ENCODE measurements around the gene ANKRD62.
A peak's percentile ranks its signal among the peaks of the same experiment; 100 is the strongest.
"Not testable (repeated sequence)": the region's sequence is repeated elsewhere in the genome, so short reads cannot be mapped to it uniquely, and the experiment has no call there.

The ANKRD62 gene

DNA sequence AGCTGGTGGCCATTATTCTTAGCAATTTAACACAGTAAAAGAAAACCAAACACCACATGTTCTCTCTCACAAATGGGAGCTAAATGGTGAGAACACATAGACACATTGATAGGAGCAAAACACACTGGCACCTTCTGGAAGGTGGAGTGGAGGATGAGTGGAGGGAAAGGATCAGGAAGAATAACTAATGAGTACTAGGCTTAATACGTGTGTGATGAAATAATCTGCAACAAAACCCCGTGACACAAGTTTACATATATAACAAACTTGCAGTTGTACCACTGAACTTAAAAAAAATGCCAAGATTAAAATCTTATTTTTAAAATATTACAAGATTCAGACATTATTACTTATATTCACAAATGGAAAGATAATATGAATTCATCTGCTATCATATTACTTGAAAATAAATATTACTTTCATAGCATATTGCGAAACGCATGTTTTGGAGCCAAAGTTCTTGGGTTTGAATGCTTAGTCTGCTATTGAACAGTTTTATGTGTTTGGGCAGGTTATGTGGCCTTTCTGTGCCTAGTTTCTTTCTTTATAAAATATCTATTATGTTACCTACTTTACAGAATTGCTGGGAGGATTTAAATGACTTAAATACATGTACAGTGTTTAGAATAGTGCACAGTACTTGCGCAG is 20.5 kb downstream of the ANKRD62 start:
- Histone ChIP-seq H3K4me2 (ENCODE audit: insufficient read depth, low read length) (no peak overlapping the region), H3K4me3 (ENCODE audit: low read depth in 1 of 2, low read length in 2 of 2) (no peak overlapping the region), H2AFZ (ENCODE audit: low read depth, low read length) (no peak overlapping the region), H3K36me3 (ENCODE audit: insufficient read depth, low read length) (no peaks in the 10 kb centered on the region), H3K9ac (ENCODE audit: low read depth, low read length) (no peak overlapping the region), H3K27ac (ENCODE audit: low read length) (no peak overlapping the region), H3K79me2 (ENCODE audit: insufficient read depth, low read length) (no peaks in the 10 kb centered on the region), H4K20me1 (ENCODE audit: insufficient read depth, low read length) (no peaks in the 10 kb centered on the region), H3K27me3 (ENCODE audit: insufficient read depth, low read length, poor library complexity) (peaks cover 8% of the 10 kb centered on the region), H3K4me1 (ENCODE audit: insufficient read depth, low read length) (no peaks in the 10 kb centered on the region), H3K9me3 (ENCODE audit: insufficient read depth, low read length, severe bottlenecking) (no peaks in the 10 kb centered on the region)
- ATAC-seq (ENCODE audit: insufficient read depth, low read depth) = no peak
- no peak for DNase-seq
- TF ChIP-seq, protein P1, sequence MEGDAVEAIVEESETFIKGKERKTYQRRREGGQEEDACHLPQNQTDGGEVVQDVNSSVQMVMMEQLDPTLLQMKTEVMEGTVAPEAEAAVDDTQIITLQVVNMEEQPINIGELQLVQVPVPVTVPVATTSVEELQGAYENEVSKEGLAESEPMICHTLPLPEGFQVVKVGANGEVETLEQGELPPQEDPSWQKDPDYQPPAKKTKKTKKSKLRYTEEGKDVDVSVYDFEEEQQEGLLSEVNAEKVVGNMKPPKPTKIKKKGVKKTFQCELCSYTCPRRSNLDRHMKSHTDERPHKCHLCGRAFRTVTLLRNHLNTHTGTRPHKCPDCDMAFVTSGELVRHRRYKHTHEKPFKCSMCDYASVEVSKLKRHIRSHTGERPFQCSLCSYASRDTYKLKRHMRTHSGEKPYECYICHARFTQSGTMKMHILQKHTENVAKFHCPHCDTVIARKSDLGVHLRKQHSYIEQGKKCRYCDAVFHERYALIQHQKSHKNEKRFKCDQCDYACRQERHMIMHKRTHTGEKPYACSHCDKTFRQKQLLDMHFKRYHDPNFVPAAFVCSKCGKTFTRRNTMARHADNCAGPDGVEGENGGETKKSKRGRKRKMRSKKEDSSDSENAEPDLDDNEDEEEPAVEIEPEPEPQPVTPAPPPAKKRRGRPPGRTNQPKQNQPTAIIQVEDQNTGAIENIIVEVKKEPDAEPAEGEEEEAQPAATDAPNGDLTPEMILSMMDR (IDR thresholded peaks at IDR 0.05; ENCODE audit: borderline replicate concordance, extremely low read depth, low read length, poor library complexity, severe bottlenecking) = no peak
- TF ChIP-seq EZH2 (IDR thresholded peaks at IDR 0.05; ENCODE audit: borderline replicate concordance, low read depth, low read length, severe bottlenecking) = no peak

DNA sequence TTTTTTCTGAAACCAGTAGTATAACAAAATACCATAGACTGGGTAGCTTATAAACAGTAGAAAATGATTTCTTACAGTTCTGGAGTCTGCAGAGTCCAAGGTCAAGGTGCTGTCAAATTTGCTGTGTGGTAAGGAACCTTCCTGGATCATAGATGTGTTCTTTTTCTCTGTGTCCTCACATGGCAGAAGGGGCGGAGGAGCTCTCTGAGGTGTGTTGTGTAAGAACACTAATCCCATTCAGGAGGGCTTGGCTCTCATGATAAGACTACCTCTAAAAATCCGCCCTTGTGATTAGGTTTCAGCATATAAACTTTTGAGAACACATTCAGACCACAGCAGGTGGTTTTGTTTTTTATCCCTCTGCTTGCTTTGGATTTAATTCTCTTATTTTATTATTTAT is 25.7 kb downstream of the ANKRD62 start:
- H2AFZ ChIP-seq (ENCODE audit: low read depth, low read length) = no peak overlapping the region
- ATAC-seq (ENCODE audit: insufficient read depth, low read depth) = no peak
- H3K9ac ChIP-seq (ENCODE audit: low read depth, low read length) = no peak overlapping the region
- peaks cover 8% of the 10 kb centered on the region for H3K27me3 ChIP-seq (ENCODE audit: insufficient read depth, low read length, poor library complexity)
- DNase-seq = no peak
- no peaks in the 10 kb centered on the region for H4K20me1 ChIP-seq (ENCODE audit: insufficient read depth, low read length)
- no peaks in the 10 kb centered on the region for H3K36me3 ChIP-seq (ENCODE audit: insufficient read depth, low read length)
- H3K79me2 ChIP-seq (ENCODE audit: insufficient read depth, low read length) = no peaks in the 10 kb centered on the region
- H3K27ac ChIP-seq (ENCODE audit: low read length) = no peak overlapping the region
- H3K4me3 ChIP-seq (ENCODE audit: low read depth in 1 of 2, low read length in 2 of 2) = no peak overlapping the region
- H3K4me1 ChIP-seq (ENCODE audit: insufficient read depth, low read length) = no peaks in the 10 kb centered on the region
- TF ChIP-seq EZH2 (IDR thresholded peaks at IDR 0.05; ENCODE audit: borderline replicate concordance, low read depth, low read length, severe bottlenecking) = no peak
- TF ChIP-seq, protein P1 (IDR thresholded peaks at IDR 0.05; ENCODE audit: borderline replicate concordance, extremely low read depth, low read length, poor library complexity, severe bottlenecking) = no peak
- no peak overlapping the region for H3K4me2 ChIP-seq (ENCODE audit: insufficient read depth, low read length)
- no peaks in the 10 kb centered on the region for H3K9me3 ChIP-seq (ENCODE audit: insufficient read depth, low read length, severe bottlenecking)

DNA sequence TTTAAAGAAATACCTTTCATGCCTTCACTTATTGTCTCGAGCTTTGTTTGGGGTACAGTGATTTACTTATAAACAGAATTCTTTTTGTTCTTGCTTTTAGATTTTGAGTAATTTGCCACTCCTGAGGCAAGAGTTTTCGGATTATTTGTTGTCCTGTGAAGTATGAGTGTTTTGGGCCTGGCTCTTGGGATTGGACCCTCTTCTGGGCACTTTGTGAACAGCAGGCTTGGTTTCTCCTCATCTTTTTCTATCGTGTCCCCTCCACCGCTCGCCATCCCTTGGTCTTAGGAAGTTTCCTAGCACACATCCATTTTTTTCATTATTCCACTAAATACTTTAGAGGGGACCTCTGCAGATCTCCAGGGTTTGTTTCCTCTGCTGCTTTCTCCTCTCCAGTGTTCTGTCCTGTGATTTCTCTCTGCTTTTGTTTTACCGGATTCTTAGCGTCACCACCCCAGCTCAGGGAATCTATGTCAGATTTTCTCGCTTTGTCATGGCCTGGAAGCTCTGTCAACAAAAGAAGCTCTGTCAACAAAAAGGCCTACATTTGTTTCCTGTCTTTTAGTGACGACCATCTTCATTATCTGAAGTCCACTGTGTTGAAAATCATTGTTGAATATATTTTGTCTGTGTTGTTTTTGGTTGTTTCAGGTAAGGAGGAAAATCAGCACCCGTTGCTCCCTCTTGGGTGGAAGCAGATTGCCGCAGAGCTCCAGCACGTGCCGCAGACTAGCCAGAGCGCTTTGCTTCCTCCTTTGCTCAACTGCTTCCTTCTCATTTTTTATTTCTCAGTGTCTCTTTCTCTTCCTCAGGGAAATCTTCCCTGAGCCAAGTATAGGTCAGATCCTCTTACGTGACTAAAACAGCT is 27.8 kb downstream of the ANKRD62 start:
- Histone ChIP-seq H2AFZ (ENCODE audit: low read depth, low read length) (no peak overlapping the region), H3K9ac (ENCODE audit: low read depth, low read length) (no peak overlapping the region), H3K4me2 (ENCODE audit: insufficient read depth, low read length) (no peak overlapping the region), H3K4me3 (ENCODE audit: low read depth in 1 of 2, low read length in 2 of 2) (no peak overlapping the region), H4K20me1 (ENCODE audit: insufficient read depth, low read length) (no peaks in the 10 kb centered on the region), H3K27me3 (ENCODE audit: insufficient read depth, low read length, poor library complexity) (peaks cover 2% of the 10 kb centered on the region), H3K9me3 (ENCODE audit: insufficient read depth, low read length, severe bottlenecking) (no peaks in the 10 kb centered on the region), H3K27ac (ENCODE audit: low read length) (no peak overlapping the region), H3K4me1 (ENCODE audit: insufficient read depth, low read length) (no peaks in the 10 kb centered on the region), H3K79me2 (ENCODE audit: insufficient read depth, low read length) (no peaks in the 10 kb centered on the region), H3K36me3 (ENCODE audit: insufficient read depth, low read length) (no peaks in the 10 kb centered on the region)
- ATAC-seq (ENCODE audit: insufficient read depth, low read depth) (no peak), DNase-seq (no peak)
- TF ChIP-seq EZH2 (IDR thresholded peaks at IDR 0.05; ENCODE audit: borderline replicate concordance, low read depth, low read length, severe bottlenecking) = no peak
- TF ChIP-seq, protein P1 (IDR thresholded peaks at IDR 0.05; ENCODE audit: borderline replicate concordance, extremely low read depth, low read length, poor library complexity, severe bottlenecking) = peak; percentile 20

DNA sequence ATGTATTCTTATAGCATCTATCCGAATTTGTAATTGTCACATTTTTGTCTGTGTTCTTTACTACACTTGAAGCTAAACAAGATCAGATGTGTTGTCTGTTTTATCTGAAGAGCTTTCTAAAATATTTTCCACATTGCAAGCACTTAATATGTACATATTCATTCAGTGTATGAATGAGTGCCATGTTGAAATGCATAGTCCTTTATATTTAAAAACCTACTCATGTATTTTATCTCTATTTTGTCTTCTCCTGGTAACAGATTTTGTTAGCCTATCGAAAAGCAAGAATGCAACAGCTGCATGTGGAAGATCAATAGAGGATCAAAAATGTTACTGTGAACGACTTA is 28.4 kb downstream of the ANKRD62 start:
- H4K20me1 ChIP-seq (ENCODE audit: insufficient read depth, low read length); ATAC-seq (ENCODE audit: insufficient read depth, low read depth); H3K79me2 ChIP-seq (ENCODE audit: insufficient read depth, low read length); H3K36me3 ChIP-seq (ENCODE audit: insufficient read depth, low read length); H3K27ac ChIP-seq (ENCODE audit: low read length); H3K4me2 ChIP-seq (ENCODE audit: insufficient read depth, low read length); H3K9ac ChIP-seq (ENCODE audit: low read depth, low read length); H3K4me3 ChIP-seq (ENCODE audit: low read depth in 1 of 2, low read length in 2 of 2); H2AFZ ChIP-seq (ENCODE audit: low read depth, low read length); DNase-seq; H3K4me1 ChIP-seq (ENCODE audit: insufficient read depth, low read length); H3K9me3 ChIP-seq (ENCODE audit: insufficient read depth, low read length, severe bottlenecking); H3K27me3 ChIP-seq (ENCODE audit: insufficient read depth, low read length, poor library complexity): not testable (repeated sequence)

DNA sequence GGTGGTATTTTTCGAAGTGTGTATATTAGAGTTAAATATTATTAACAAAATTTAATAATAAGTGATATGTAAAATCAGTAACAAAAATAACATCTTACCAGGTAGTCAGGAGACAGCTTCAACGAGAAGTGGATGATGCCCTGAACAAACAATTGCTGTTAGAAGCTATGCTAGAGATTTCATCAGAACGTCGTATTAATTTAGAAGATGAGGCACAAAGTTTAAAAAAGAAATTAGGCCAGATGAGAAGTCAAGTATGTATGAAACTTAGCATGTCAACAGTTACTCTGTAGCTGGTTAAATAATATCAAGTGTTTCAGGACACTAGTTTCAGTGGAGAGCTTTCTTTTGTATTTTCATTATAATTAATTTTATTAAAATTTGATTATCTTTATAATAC is 34.0 kb downstream of the ANKRD62 start:
- H3K4me1 ChIP-seq (ENCODE audit: insufficient read depth, low read length); ATAC-seq (ENCODE audit: insufficient read depth, low read depth); H3K27me3 ChIP-seq (ENCODE audit: insufficient read depth, low read length, poor library complexity); H3K36me3 ChIP-seq (ENCODE audit: insufficient read depth, low read length); H3K4me3 ChIP-seq (ENCODE audit: low read depth in 1 of 2, low read length in 2 of 2); DNase-seq; H3K79me2 ChIP-seq (ENCODE audit: insufficient read depth, low read length); H3K27ac ChIP-seq (ENCODE audit: low read length); H2AFZ ChIP-seq (ENCODE audit: low read depth, low read length); H3K9me3 ChIP-seq (ENCODE audit: insufficient read depth, low read length, severe bottlenecking); H3K9ac ChIP-seq (ENCODE audit: low read depth, low read length); H3K4me2 ChIP-seq (ENCODE audit: insufficient read depth, low read length); H4K20me1 ChIP-seq (ENCODE audit: insufficient read depth, low read length): not testable (repeated sequence)

All from DND-41 (cell line).